Mesenchymal stem cell (in vitro differentiated cells and primary cell): ENCODE measurements around the gene LRIT1.

Source experiments
- DNase-seq: peaks from one replicate; pipeline ENCODE4 v3.0.0-alpha.2; 2013
- H2AFZ ChIP-seq: one replicate; pipeline ENCODE4 v1.6.1; 2013; ENCODE audit warnings: low read depth, mild to moderate bottlenecking, control low read depth, inconsistent platforms, low read length, moderate library complexity
- H2AK5ac ChIP-seq: 2 replicates; pipeline ENCODE4 v1.6.1; 2013; ENCODE audit warnings: low read length, moderate library complexity, mild to moderate bottlenecking, inconsistent platforms; ENCODE audit not compliant: severe bottlenecking
- H2BK120ac ChIP-seq: one replicate; pipeline ENCODE4 v1.6.1; 2013; ENCODE audit warnings: low read depth, mild to moderate bottlenecking, inconsistent platforms, low read length, moderate library complexity
- H2BK12ac ChIP-seq, 2 experiments: one replicate each; pipeline ENCODE4 v1.6.1; 2013; ENCODE audit warnings: inconsistent platforms in 2 of 2, low read length in 2 of 2, mild to moderate bottlenecking in 2 of 2, moderate library complexity in 2 of 2, control low read depth in 1 of 2
- H2BK15ac ChIP-seq: one replicate; pipeline ENCODE4 v1.6.1; 2013; ENCODE audit warnings: mild to moderate bottlenecking, low read depth, inconsistent platforms; ENCODE audit not compliant: poor library complexity, severe bottlenecking
- H2BK5ac ChIP-seq: 2 replicates; pipeline ENCODE4 v1.6.1; 2013; ENCODE audit warnings: low read depth, mild to moderate bottlenecking, low read length, control low read depth, inconsistent platforms; ENCODE audit not compliant: poor library complexity, severe bottlenecking
- H3K14ac ChIP-seq, 2 experiments: one replicate each; pipeline ENCODE4 v1.6.1; 2013; ENCODE audit warnings: inconsistent platforms in 2 of 2, low read length in 2 of 2, control low read depth in 1 of 2, mild to moderate bottlenecking in 1 of 2, moderate library complexity in 1 of 2
- H3K18ac ChIP-seq, 2 experiments: one replicate each; pipeline ENCODE4 v1.6.1; 2013; ENCODE audit warnings: inconsistent platforms in 2 of 2, low read length in 2 of 2, control low read depth in 1 of 2, low read depth in 1 of 2, mild to moderate bottlenecking in 1 of 2
- H3K23ac ChIP-seq, 2 experiments: one replicate each; pipeline ENCODE4 v1.6.1; 2013; ENCODE audit warnings: inconsistent platforms in 2 of 2, low read length in 2 of 2, mild to moderate bottlenecking in 2 of 2, moderate library complexity in 2 of 2, control low read depth in 1 of 2
- H3K27ac ChIP-seq: 2 replicates; pipeline ENCODE4 v1.5.1; 2013; ENCODE audit warnings: mild to moderate bottlenecking, moderate library complexity, low read length, control low read depth, inconsistent platforms; ENCODE audit not compliant: poor library complexity, severe bottlenecking
- H3K27me3 ChIP-seq, 2 experiments: 2 replicates each; pipeline versions ENCODE4 v1.6.1 to v1.7.0; 2013; ENCODE audit warnings: low read length in 2 of 2, mild to moderate bottlenecking in 2 of 2, moderate library complexity in 2 of 2, control low read depth in 1 of 2, inconsistent platforms in 1 of 2; ENCODE audit not compliant: control insufficient read depth in 1 of 2, insufficient read depth in 1 of 2
- H3K36me3 ChIP-seq, 2 experiments: 2 replicates each; pipeline versions ENCODE4 v1.6.1 to v1.7.0; 2013; ENCODE audit warnings: low read length in 2 of 2, control low read depth in 1 of 2, inconsistent platforms in 1 of 2, low read depth in 1 of 2, mild to moderate bottlenecking in 1 of 2; ENCODE audit not compliant: insufficient read depth in 2 of 2, control insufficient read depth in 1 of 2
- H3K4ac ChIP-seq, 2 experiments: one replicate each; pipeline ENCODE4 v1.6.1; 2013; ENCODE audit warnings: inconsistent platforms in 2 of 2, low read length in 2 of 2, mild to moderate bottlenecking in 2 of 2, moderate library complexity in 2 of 2, control low read depth in 1 of 2, low read depth in 1 of 2
- H3K4me1 ChIP-seq: 2 replicates; pipeline ENCODE4 v1.6.1; 2013; ENCODE audit warnings: low read depth, low read length, control low read depth; ENCODE audit not compliant: control insufficient read depth, insufficient read depth
- H3K4me2 ChIP-seq: 2 replicates; pipeline ENCODE4 v1.6.1; 2013; ENCODE audit warnings: low read length, mild to moderate bottlenecking, inconsistent platforms; ENCODE audit not compliant: poor library complexity, severe bottlenecking
- H3K4me3 ChIP-seq, 2 experiments: 2 replicates each; pipeline versions ENCODE4 v1.5.1 to v1.7.0; 2013; ENCODE audit warnings: low read length in 2 of 2, mild to moderate bottlenecking in 2 of 2, control low read depth in 1 of 2, low read depth in 1 of 2; ENCODE audit not compliant: insufficient read depth in 1 of 2
- H3K79me1 ChIP-seq: replicated peaks from 2 replicates; pipeline ENCODE4 v1.6.1; 2013; ENCODE audit warnings: mild to moderate bottlenecking, control low read depth, low read length, inconsistent platforms; ENCODE audit not compliant: poor library complexity, severe bottlenecking
- H3K9ac ChIP-seq: 2 replicates; pipeline ENCODE4 v1.7.0; 2013; ENCODE audit warnings: mild to moderate bottlenecking, low read length, moderate library complexity
- H3K9me3 ChIP-seq: 2 replicates; pipeline ENCODE4 v1.7.0; 2013; ENCODE audit warnings: mild to moderate bottlenecking, low read length; ENCODE audit not compliant: control insufficient read depth
- H4K8ac ChIP-seq: one replicate; pipeline ENCODE4 v1.6.1; 2013; ENCODE audit warnings: inconsistent platforms, mild to moderate bottlenecking, low read length, moderate library complexity
- H4K91ac ChIP-seq: one replicate; pipeline ENCODE4 v1.6.1; 2013; ENCODE audit warnings: mild to moderate bottlenecking, low read length, inconsistent platforms
- WGBS: methylation state at CpG from one replicate; pipeline ENCODE4 v1.1.7; 2013; ENCODE audit warnings: mixed read lengths; 5-methylcytosine and 5-hydroxymethylcytosine counted together

LRIT1 gene

GRCh38 chr10:84196083-84196482, 45.3 kb downstream of the LRIT1 start:
- Histone ChIP-seq H3K27ac (no peak overlapping the region), H3K79me1 (no peaks in the 10 kb centered on the region), H3K4me2 (no peak overlapping the region), H3K4ac (no peak overlapping the region), H4K91ac (no peak overlapping the region), H3K36me3 (no peaks in the 10 kb centered on the region), H2AFZ (no peak overlapping the region), H3K9me3 (no peaks in the 10 kb centered on the region), H2BK15ac (no peak overlapping the region), H2BK120ac (no peak overlapping the region), H4K8ac (no peak overlapping the region), H2BK5ac (no peak overlapping the region), H3K27me3 (peaks cover 42 to 90% of the 10 kb centered on the region in 2 experiments), H3K18ac (no peak overlapping the region), H3K4me3 (no peak overlapping the region), H2BK12ac (no peak overlapping the region), H3K14ac (no peak overlapping the region), H3K9ac (no peak overlapping the region), H3K4me1 (peaks cover 21% of the 10 kb centered on the region), H3K23ac (no peak overlapping the region), H2AK5ac (no peak overlapping the region)
- DNase-seq = no peak
- WGBS = 66% methylated on average over 4 of the region's 4 CpGs

- Histone ChIP-seq H2BK12ac (no peak overlapping the region), H2BK5ac (no peak overlapping the region), H2AFZ (no peak overlapping the region), H2AK5ac (no peak overlapping the region), H3K4ac (no peak overlapping the region), H3K27me3 (peaks cover 47 to 85% of the 10 kb centered on the region in 2 experiments), H3K4me3 (no peak overlapping the region), H4K8ac (no peak overlapping the region), H2BK15ac (no peak overlapping the region), H3K27ac (no peak overlapping the region), H2BK120ac (no peak overlapping the region), H3K36me3 (no peaks in the 10 kb centered on the region), H3K18ac (no peak overlapping the region), H3K4me2 (peak overlapping the region; percentile 99), H3K79me1 (no peaks in the 10 kb centered on the region), H4K91ac (peak overlapping the region; percentile 18), H3K9me3 (no peaks in the 10 kb centered on the region), H3K4me1 (peaks cover 21% of the 10 kb centered on the region), H3K9ac (no peak overlapping the region), H3K23ac (peak overlapping the region in 1 of 2 experiments; percentile 46), H3K14ac (no peak overlapping the region)
- 48% methylated on average over 42 of the region's 43 CpGs for WGBS
- DNase-seq = no peak
Observed at GRCh38 chr10:84195044-84195830, 46.1 kb downstream of the LRIT1 start.

- H2AFZ ChIP-seq = peak within 1 kb of the TSS; percentile 5
- H3K36me3 ChIP-seq = no peaks in the 10 kb centered on the region
- peak within 1 kb of the TSS in 1 of 2 experiments; percentile 61 for H3K4me3 ChIP-seq
- peaks cover 21% of the 10 kb centered on the region for H3K4me1 ChIP-seq
- peak within 1 kb of the TSS in 1 of 2 experiments; percentile 26 for H3K14ac ChIP-seq
- peak within 1 kb of the TSS; percentile 18 for H4K91ac ChIP-seq
- DNase-seq = no peak
- no peak within 1 kb of the TSS for H3K27ac ChIP-seq
- H4K8ac ChIP-seq = no peak within 1 kb of the TSS
- no peak within 1 kb of the TSS for H2BK5ac ChIP-seq
- no peak within 1 kb of the TSS for H2BK120ac ChIP-seq
- WGBS = 1% methylated on average over 60 of the region's 61 CpGs
- H2BK12ac ChIP-seq = no peak within 1 kb of the TSS
- H3K79me1 ChIP-seq = no peaks in the 10 kb centered on the region
- H3K23ac ChIP-seq = peak within 1 kb of the TSS in 1 of 2 experiments; percentile 46
- peak within 1 kb of the TSS; percentile 33 for H2BK15ac ChIP-seq
- H3K9me3 ChIP-seq = no peaks in the 10 kb centered on the region
- peak within 1 kb of the TSS; percentile 99 for H3K4me2 ChIP-seq
- peaks cover 47 to 81% of the 10 kb centered on the region in 2 experiments for H3K27me3 ChIP-seq
- H2AK5ac ChIP-seq = no peak within 1 kb of the TSS
- no peak within 1 kb of the TSS for H3K9ac ChIP-seq
- H3K18ac ChIP-seq = no peak within 1 kb of the TSS
- no peak within 1 kb of the TSS for H3K4ac ChIP-seq
Observed at GRCh38 chr10:84194424-84195043, 46.8 kb downstream of the LRIT1 start, which contains the start of gene CDHR1. Gene CDHR1, plus strand, starts transcription at chr10:84194537. Its CDS starts 224 bp downstream, at chr10:84194761.

- Histone ChIP-seq H4K91ac (no peak overlapping the region), H3K27ac (no peak overlapping the region), H3K14ac (no peak overlapping the region), H2BK12ac (no peak overlapping the region), H3K9me3 (no peaks in the 10 kb centered on the region), H3K9ac (no peak overlapping the region), H3K23ac (no peak overlapping the region), H3K4me1 (peaks cover 21% of the 10 kb centered on the region), H2BK5ac (no peak overlapping the region), H2BK120ac (no peak overlapping the region), H4K8ac (no peak overlapping the region), H3K4ac (no peak overlapping the region), H3K79me1 (no peaks in the 10 kb centered on the region), H3K18ac (no peak overlapping the region), H3K27me3 (peaks cover 48 to 80% of the 10 kb centered on the region in 2 experiments), H3K36me3 (no peaks in the 10 kb centered on the region), H2AK5ac (no peak overlapping the region), H3K4me3 (peak overlapping the region in 1 of 2 experiments; percentile 61), H3K4me2 (peak overlapping the region; percentile 99), H2AFZ (no peak overlapping the region), H2BK15ac (peak overlapping the region; percentile 33)
- DNase-seq = peak; percentile 21
- 56% methylated on average over 5 of the region's 5 CpGs for WGBS
Observed at GRCh38 chr10:84193846-84194423, 47.4 kb downstream of the LRIT1 start.
